H1 (cell line): ENCODE measurements around the gene SNX30. TPM values are rescaled to one million over a fixed set of nuclear protein-coding genes. Genes with fewer than 3 reads are reported as not detected.
A peak's percentile ranks its signal among the peaks of the same experiment; 100 is the strongest.

Experiments used
- CTCF ChIA-PET: fragments of 300-600 bp; sonication (Branson Sonifier 250); formaldehyde crosslinking; loops from one replicate; lab custom pipeline; 2021; ENCODE audit not compliant: partially characterized antibody; lab: Charles Lee
- POLR2A ChIA-PET: fragments of 300-600 bp; sonication (Branson Sonifier 250); formaldehyde crosslinking; loops from one replicate; lab custom pipeline; 2021; ENCODE audit warnings: inconsistent platforms; ENCODE audit not compliant: partially characterized antibody; lab: Charles Lee
- DNase-seq, 2 experiments: peaks; one replicate each; pipeline versions ENCODE4 v3.0.0 to v3.0.0-alpha.2; 2010 to 2022; ENCODE audit warnings: low spot score in 2 of 2, low read depth in 1 of 2, mixed read lengths in 1 of 2
- FAIRE-seq: peaks from 2 replicates; lab custom pipeline; 2011; peaks lifted over from hg19 to GRCh38; lab: Jason Lieb, UNC
- H2AFZ ChIP-seq: 2 replicates; pipeline ENCODE4 v1.8.1; 2012; ENCODE audit warnings: low read length, inconsistent platforms
- H2AK5ac ChIP-seq: 2 replicates; pipeline ENCODE4 v1.6.1; 2013; ENCODE audit warnings: low read depth, low read length
- H2BK120ac ChIP-seq: replicated peaks from 2 replicates; pipeline ENCODE3; 2013; ENCODE audit warnings: low read depth, low read length, inconsistent platforms
- H2BK12ac ChIP-seq: 2 replicates; pipeline ENCODE4 v1.6.1; 2013; ENCODE audit warnings: low read depth, low read length
- H2BK15ac ChIP-seq: 2 replicates; pipeline ENCODE4 v1.6.1; 2013; ENCODE audit warnings: low read length
- H2BK20ac ChIP-seq: 2 replicates; pipeline ENCODE4 v1.6.1; 2013; ENCODE audit warnings: low read length
- H2BK5ac ChIP-seq: 2 replicates; pipeline ENCODE4 v1.6.1; 2013; ENCODE audit warnings: low read depth, low read length
- H3K14ac ChIP-seq: 2 replicates; pipeline ENCODE4 v1.6.1; 2013; ENCODE audit warnings: inconsistent platforms; ENCODE audit not compliant: insufficient read length
- H3K18ac ChIP-seq: 2 replicates; pipeline ENCODE4 v1.6.1; 2013; ENCODE audit warnings: low read length; ENCODE audit errors: extremely low read depth
- H3K23ac ChIP-seq: 2 replicates; pipeline ENCODE4 v1.6.1; 2013; ENCODE audit warnings: inconsistent platforms; ENCODE audit not compliant: insufficient read length
- H3K23me2 ChIP-seq: 2 replicates; pipeline ENCODE4 v1.6.1; 2013; ENCODE audit warnings: low read depth, low read length
- H3K27ac ChIP-seq: 2 replicates; pipeline ENCODE4 v1.6.1; 2011; ENCODE audit warnings: low read depth, low read length, inconsistent platforms
- H3K27me3 ChIP-seq, 4 experiments: replicated peaks in 1 of 4; 1 replicate in 1 of 4; 2 replicates in 3 of 4; pipeline versions ENCODE4 v1.6.1 to v1.8.1; 2011 to 2013; ENCODE audit warnings: low read length in 3 of 4, mild to moderate bottlenecking in 3 of 4, inconsistent platforms in 2 of 4, mixed read lengths in 2 of 4, moderate library complexity in 1 of 4; ENCODE audit not compliant: control insufficient read depth in 3 of 4, insufficient read depth in 3 of 4; ENCODE audit errors: extremely low read depth in 1 of 4
- H3K36me3 ChIP-seq, 4 experiments: 2 replicates each; pipeline versions ENCODE4 v1.6.1 to v1.8.1; 2011 to 2013; ENCODE audit warnings: mild to moderate bottlenecking in 4 of 4, low read length in 3 of 4, moderate library complexity in 2 of 4, control low read depth in 1 of 4, inconsistent platforms in 1 of 4; ENCODE audit not compliant: insufficient read depth in 4 of 4, control insufficient read depth in 2 of 4
- H3K4ac ChIP-seq: replicated peaks from 2 replicates; pipeline ENCODE3; 2013; ENCODE audit warnings: low read length, low read depth, mixed read lengths, inconsistent platforms; ENCODE audit not compliant: insufficient read length
- H3K4me1 ChIP-seq, 4 experiments: replicated peaks in 1 of 4; 1 replicate in 1 of 4; 2 replicates in 3 of 4; pipeline versions ENCODE4 v1.6.1 to v1.8.1; 2011 to 2013; ENCODE audit warnings: low read length in 3 of 4, inconsistent platforms in 2 of 4, mixed read lengths in 1 of 4; ENCODE audit not compliant: insufficient read depth in 4 of 4, control insufficient read depth in 3 of 4
- H3K4me2 ChIP-seq, 2 experiments: 2 replicates each; pipeline versions ENCODE4 v1.6.1 to v1.8.1; 2011 to 2013; ENCODE audit warnings: low read depth in 2 of 2, low read length in 2 of 2, control low read depth in 1 of 2, inconsistent platforms in 1 of 2, mild to moderate bottlenecking in 1 of 2; ENCODE audit not compliant: insufficient read depth in 1 of 2
- H3K4me3 ChIP-seq, 4 experiments: fragments of 200-600, 300-600 bp in 1 of 4; sonication (generic), shearing (Covaris generic), sonication (Bioruptor Twin) in 1 of 4; 2 replicates each; pipeline versions ENCODE4 v1.5.1 to v1.8.1; 2011 to 2016; ENCODE audit warnings: low read length in 4 of 4, low read depth in 3 of 4, control low read depth in 2 of 4, inconsistent platforms in 2 of 4, mild to moderate bottlenecking in 2 of 4, mixed read lengths in 1 of 4, moderate library complexity in 1 of 4; ENCODE audit not compliant: insufficient read depth in 2 of 4; ENCODE audit errors: extremely low read depth in 1 of 4
- H3K56ac ChIP-seq: replicated peaks from 2 replicates; pipeline ENCODE3; 2013; ENCODE audit warnings: low read depth, mild to moderate bottlenecking, mixed read lengths, low read length, inconsistent platforms; ENCODE audit not compliant: insufficient read length
- H3K79me1 ChIP-seq: 2 replicates; pipeline ENCODE4 v1.6.1; 2013; ENCODE audit warnings: low read depth, low read length, control low read depth
- H3K79me2 ChIP-seq, 2 experiments: 2 replicates each; pipeline versions ENCODE4 v1.6.1 to v1.8.1; 2012 to 2013; ENCODE audit warnings: low read length in 2 of 2, mild to moderate bottlenecking in 2 of 2, inconsistent platforms in 1 of 2; ENCODE audit not compliant: insufficient read depth in 2 of 2, control insufficient read depth in 1 of 2
- H3K9ac ChIP-seq, 4 experiments: replicated peaks in 1 of 4; 1 replicate in 1 of 4; 2 replicates in 3 of 4; pipeline versions ENCODE4 v1.6.1 to v1.8.1; 2011 to 2013; ENCODE audit warnings: low read depth in 3 of 4, low read length in 3 of 4, control low read depth in 2 of 4, mild to moderate bottlenecking in 2 of 4, moderate library complexity in 2 of 4, inconsistent platforms in 1 of 4; ENCODE audit errors: extremely low read depth in 1 of 4
- H3K9me3 ChIP-seq, 2 experiments: 2 replicates each; pipeline versions ENCODE4 v1.6.1 to v1.8.1; 2012 to 2013; ENCODE audit warnings: mild to moderate bottlenecking in 2 of 2, moderate library complexity in 2 of 2, control low read depth in 1 of 2, inconsistent platforms in 1 of 2, low read depth in 1 of 2, low read length in 1 of 2, mixed read lengths in 1 of 2; ENCODE audit not compliant: insufficient read depth in 2 of 2
- H4K20me1 ChIP-seq, 2 experiments: replicated peaks in 1 of 2; 2 replicates each; pipeline versions ENCODE3 to v1.8.1; 2011 to 2013; ENCODE audit warnings: inconsistent platforms in 2 of 2, low read length in 2 of 2, mild to moderate bottlenecking in 1 of 2; ENCODE audit not compliant: insufficient read depth in 2 of 2, control insufficient read depth in 1 of 2
- H4K5ac ChIP-seq: 2 replicates; pipeline ENCODE4 v1.6.1; 2013; ENCODE audit warnings: low read length, low read depth, mixed read lengths, inconsistent platforms; ENCODE audit not compliant: insufficient read length
- H4K8ac ChIP-seq: 2 replicates; pipeline ENCODE4 v1.8.0; 2013; ENCODE audit warnings: mild to moderate bottlenecking, moderate library complexity, low read length, inconsistent platforms; ENCODE audit not compliant: insufficient read depth; ENCODE audit errors: extremely low read depth
- H4K91ac ChIP-seq: replicated peaks from 2 replicates; pipeline ENCODE3; 2013; ENCODE audit warnings: low read length, mixed read lengths, inconsistent platforms; ENCODE audit not compliant: insufficient read length
- CHD1 ChIP-seq: IDR thresholded peaks from 2 replicates; pipeline ENCODE4 v1.6.1; 2012; ENCODE audit warnings: low read depth, low read length, improper control_type of control experiment
- CTCF ChIP-seq, 3 experiments: IDR thresholded peaks; 1 replicate in 2 of 3; 2 replicates in 1 of 3; pipeline versions ENCODE4 v1.5.1 to v1.6.1; 2011; ENCODE audit warnings: low read length in 3 of 3, mild to moderate bottlenecking in 3 of 3, inconsistent platforms in 2 of 3, low read depth in 1 of 3, moderate library complexity in 1 of 3; ENCODE audit not compliant: insufficient read depth in 1 of 3; ENCODE audit errors: control extremely low read depth in 1 of 3
- E2F6 ChIP-seq: IDR thresholded peaks from 2 replicates; pipeline ENCODE4 v1.6.1; 2012; ENCODE audit warnings: inconsistent platforms
- EGR1 ChIP-seq: IDR thresholded peaks from 2 replicates; pipeline ENCODE4 v1.6.1; 2011; ENCODE audit warnings: low read depth, low read length, borderline replicate concordance
- RXRA ChIP-seq: IDR thresholded peaks from 2 replicates; pipeline ENCODE4 v1.6.1; 2011; ENCODE audit warnings: low read depth, mild to moderate bottlenecking, low read length, moderate library complexity; ENCODE audit not compliant: insufficient read depth
- SAP30 ChIP-seq: fragments of 300-600 bp; sonication (generic); IDR thresholded peaks from 2 replicates; pipeline ENCODE4 v1.7.1; 2012; ENCODE audit warnings: low read length, moderate library complexity, mild to moderate bottlenecking, inconsistent platforms; ENCODE audit not compliant: insufficient read depth, insufficient replicate concordance
- TAF1 ChIP-seq: IDR thresholded peaks from 2 replicates; pipeline ENCODE4 v1.6.1; 2011; ENCODE audit warnings: mild to moderate bottlenecking, low read depth, low read length
- WGBS, 2 experiments: shearing (Covaris generic) in 1 of 2; methylation state at CpG; one replicate each; pipeline versions ENCODE4 v1.1.6 to v1.1.7; 2013 to 2015; ENCODE audit warnings: low lambda C conversion rate in 2 of 2, mixed read lengths in 2 of 2, inconsistent platforms in 1 of 2, low coverage in 1 of 2, missing lambda C conversion rate in 1 of 2; ENCODE audit not compliant: insufficient replicate concordance in 2 of 2, insufficient coverage in 1 of 2, insufficient read length in 1 of 2; ENCODE audit errors: extremely low coverage in 1 of 2, missing lambda C conversion rate in 1 of 2; 5-methylcytosine and 5-hydroxymethylcytosine counted together
- polyA plus RNA-seq, 7 experiments: library from polyadenylated mRNA; depleted of rRNA in 3 of 7; stranded (reverse) in 5 of 7; unstranded in 2 of 7; fragments of >200 nt in 5 of 7; fragments of 200-250 nt in 2 of 7; gene quantifications; 1 replicate in 5 of 7; 2 replicates in 1 of 7; 4 replicates in 1 of 7; pipeline versions ENCODE4 v1.2.1 to v1.2.3, GENCODE V29; 2011 to 2013; ENCODE audit warnings: missing spikeins in 2 of 7, mixed read lengths in 2 of 7
- total RNA-seq: library from RNA; stranded (reverse); fragmentation: NEBNext Ultra II Directional; extraction: Animal tissue kit (Norgen Biotek cat#: 25700); gene quantifications from 2 replicates; pipeline ENCODE4 v1.2.1, GENCODE V29; 2021

SNX30 gene
- total and polyA plus RNA-seq, 2 of the 8 experiments (the other 6 are each of a cell fraction or from before 2014, with no cell fraction given) = 4.0 to 12.2 TPM

GRCh38 chr9:112717661-112718331, 32.8 kb upstream of the SNX30 start, which contains the start of gene INIP:
Gene INIP, minus strand, starts transcription at chr9:112718117. Its CDS starts 1,632 bp downstream, at chr9:112716485.
- H2AFZ ChIP-seq = peak within 1 kb of the TSS; percentile 67
- peak within 1 kb of the TSS; percentile 65; the same call in 1 of the 2 replicates for H3K27ac ChIP-seq
- TF ChIP-seq SAP30 (no peak), TAF1 (peak; percentile 72), RXRA (no peak), EGR1 (peak; percentile 72; the same call in 1 of the 2 replicates), CTCF (IDR thresholded peaks at IDR 0.05; ENCODE audit: control extremely low read depth in 1 of 3, insufficient read depth in 1 of 3, low read depth in 1 of 3, low read length in 3 of 3) (peak in 1 of 3 experiments; percentile 5; a peak in 2 of 4 replicates), CHD1 (no peak), E2F6 (peak; percentile 68; the same call in 1 of the 2 replicates)

More at GRCh38 chr9:112717661-112718331, 32.8 kb upstream of the SNX30 start, which contains the start of gene INIP:
- 3% methylated on average over 47 of the region's 51 CpGs; no CpG with 5 or more reads in 1 of the 2 experiments for WGBS, 2 experiments
- FAIRE-seq (no peak), DNase-seq (peak; percentile 94 to 99)
- no peak within 1 kb of the TSS for H2AK5ac ChIP-seq
- H3K4me1 ChIP-seq = no peaks in the 10 kb centered on the region
- H4K8ac ChIP-seq = peak within 1 kb of the TSS; percentile 81; the same call in 1 of the 2 replicates
- no peaks in the 10 kb centered on the region for H3K9me3 ChIP-seq
- H3K79me1 ChIP-seq = no peaks in the 10 kb centered on the region; the same call in 1 of the 2 replicates
- no peak within 1 kb of the TSS for H2BK12ac ChIP-seq
- no peak within 1 kb of the TSS for H3K23ac ChIP-seq
- H2BK20ac ChIP-seq = no peak within 1 kb of the TSS
- peak within 1 kb of the TSS; percentile 60 to 71 for H3K4me2 ChIP-seq
- H3K4me3 ChIP-seq = peak within 1 kb of the TSS; percentile 68 to 88 (median 82)
- H3K27me3 ChIP-seq = no peaks in the 10 kb centered on the region
- peak within 1 kb of the TSS; percentile 91 for H4K5ac ChIP-seq
- H4K91ac ChIP-seq = peak within 1 kb of the TSS; percentile 45
- peak within 1 kb of the TSS; percentile 4 for H3K56ac ChIP-seq
- H2BK120ac ChIP-seq = no peak within 1 kb of the TSS
- H3K9ac ChIP-seq = peak within 1 kb of the TSS; percentile 48 to 82 (median 74)
- H3K18ac ChIP-seq = peak within 1 kb of the TSS; percentile 60
- POLR2A ChIA-PET = interaction anchor here (0.6 to 2.5 kb wide), 20 partner anchors 9 to 630 kb away, joined by 3 to 10 read pairs (median 4); partner anchors contain the start of gene KIAA1958
- no peaks in the 10 kb centered on the region for H4K20me1 ChIP-seq
- no peak within 1 kb of the TSS for H3K14ac ChIP-seq
- peaks cover 0 to 15% of the 10 kb centered on the region in 2 experiments; a peak in 2 of 4 replicates for H3K79me2 ChIP-seq
- CTCF ChIA-PET = interaction anchor here (0.6 to 2.8 kb wide), 16 partner anchors 11 to 633 kb away, joined by 3 to 13 read pairs (median 4); no protein-coding TSS in a partner anchor
- peaks cover 4% of the 10 kb centered on the region for H3K23me2 ChIP-seq
- peaks cover 0 to 9% (median 0%) of the 10 kb centered on the region in 4 experiments; a peak in 2 of 8 replicates for H3K36me3 ChIP-seq
- H2BK15ac ChIP-seq = no peak within 1 kb of the TSS
- H2BK5ac ChIP-seq = peak within 1 kb of the TSS; percentile 79
- peak within 1 kb of the TSS; percentile 63 for H3K4ac ChIP-seq
